ENCODE data around the gene SPINK2.

Gene SPINK2

DNA sequence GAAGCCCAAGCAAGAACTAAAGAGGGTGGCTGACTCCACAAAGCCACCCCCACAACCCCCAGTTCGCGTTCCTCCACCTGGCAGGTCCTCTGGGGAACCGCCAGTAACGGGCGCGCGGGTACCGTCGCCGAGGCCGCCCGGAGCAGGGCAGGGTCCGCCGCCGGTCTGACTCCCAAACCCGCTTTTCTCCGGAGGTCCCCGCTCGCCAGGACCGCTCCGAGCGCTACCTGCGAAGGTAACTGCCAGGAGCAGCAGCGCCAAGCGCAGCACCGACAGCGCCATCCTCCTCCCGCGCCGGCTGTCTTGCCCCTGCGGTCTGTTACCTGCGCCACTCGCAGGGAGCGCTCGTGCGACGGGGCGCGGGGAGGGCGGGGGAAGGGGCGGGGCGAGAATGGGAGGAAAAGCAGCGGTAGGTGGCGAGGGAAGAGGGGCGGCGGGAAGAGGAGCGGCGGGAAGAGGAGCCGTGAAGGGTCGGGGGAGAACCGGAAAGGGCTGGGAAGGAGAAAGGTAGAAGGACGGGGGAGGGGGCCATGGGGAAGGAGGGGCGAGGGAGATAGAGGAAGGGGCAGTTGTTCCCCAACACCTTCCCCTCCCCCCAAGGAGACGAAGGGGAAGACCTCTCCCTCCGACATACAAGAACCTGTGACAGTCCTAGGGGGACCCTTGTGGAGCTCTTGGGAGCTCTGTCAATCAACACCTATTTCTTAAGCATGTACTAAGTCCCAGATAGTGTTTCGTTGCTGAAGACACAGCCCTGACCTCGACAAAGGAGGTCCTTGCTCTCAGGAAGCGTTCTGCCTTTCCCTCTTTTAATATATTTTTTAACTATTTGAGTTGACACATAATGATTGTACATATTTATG lies at the start of gene SPINK2:
SPINK2 (minus strand) TSS at position 321 of the 863 bp plus-strand sequence; CDS start at position 282, 39 bp downstream.
- DNase-seq, result peak; percentile 55

GRCh38 chr4:56870946-56871345 lies 49.4 kb upstream of the SPINK2 start:
- DNase-seq, result peak; percentile 39

DNA sequence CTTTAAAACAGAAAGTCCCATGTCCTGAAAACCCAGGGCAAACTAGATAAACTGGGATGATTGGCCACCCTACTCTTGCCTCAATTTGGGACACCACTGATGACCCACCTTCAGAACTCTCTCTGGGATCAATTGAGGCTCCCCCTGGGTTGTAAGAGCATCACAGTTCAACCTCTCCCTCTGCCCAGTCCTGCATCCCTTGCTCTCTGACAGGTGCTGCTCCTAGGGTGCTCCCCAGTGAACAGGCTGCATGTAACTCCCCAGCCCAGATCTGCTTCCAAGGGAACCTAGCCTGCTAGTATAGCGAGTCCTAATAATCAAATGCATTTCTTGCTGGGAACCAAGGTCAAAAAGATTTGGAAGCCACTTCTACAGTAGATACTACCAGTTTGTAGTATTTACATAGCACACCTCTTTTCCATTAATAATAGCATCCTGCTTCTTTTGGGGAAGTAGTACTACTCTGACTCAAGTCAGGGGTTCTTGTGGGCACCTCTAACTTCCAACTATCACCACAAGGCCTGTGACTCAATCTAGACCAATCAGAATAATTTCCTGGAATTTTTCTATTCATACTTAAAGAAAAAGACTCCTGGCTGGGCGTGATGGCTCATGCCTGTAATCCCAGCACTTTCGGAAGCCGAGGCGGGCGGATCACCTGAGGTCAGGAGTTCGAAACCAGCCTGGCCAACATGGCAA lies 42.1 kb upstream of the SPINK2 start:
- no peak for DNase-seq

DNA sequence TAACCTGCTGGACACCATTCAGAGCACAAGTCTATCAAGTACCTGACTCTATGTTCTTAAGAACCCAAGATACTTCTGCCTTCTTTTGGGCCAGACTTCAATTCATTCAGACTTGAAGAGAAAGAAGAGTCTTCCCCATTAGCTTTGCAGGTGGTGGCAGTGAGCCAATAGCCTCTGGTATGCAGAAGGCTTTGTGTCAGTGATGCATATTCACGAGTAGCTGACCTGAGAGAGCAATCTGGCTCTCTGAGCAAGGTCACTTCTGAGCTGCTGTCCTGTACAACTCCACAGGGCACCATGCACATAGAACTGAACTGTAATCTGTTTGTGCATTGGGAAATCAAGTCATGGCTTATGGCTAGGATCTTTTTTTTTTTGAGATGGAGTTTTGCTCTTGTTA lies 39.9 kb upstream of the SPINK2 start:
- no peak for DNase-seq

DNA sequence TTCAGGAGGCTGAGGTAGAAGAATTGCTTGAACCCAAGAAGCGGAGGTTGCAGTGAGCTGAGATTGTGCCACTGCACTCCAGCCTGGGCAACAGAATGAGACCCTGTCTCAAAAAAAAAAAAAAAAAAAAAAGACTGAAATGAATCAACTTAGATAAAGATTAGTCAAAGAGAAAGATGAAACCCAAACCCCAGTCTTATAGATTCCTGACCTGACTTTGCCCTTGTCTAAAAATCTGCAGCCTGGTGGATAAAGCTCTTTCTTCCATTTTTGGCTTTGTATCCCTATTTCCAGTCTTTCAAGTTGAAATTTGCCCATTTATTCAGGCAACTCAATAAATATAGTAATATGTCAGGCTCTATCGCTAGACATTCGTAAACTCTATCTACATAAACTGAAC lies 39.3 kb upstream of the SPINK2 start:
- DNase-seq, result no peak

DNA sequence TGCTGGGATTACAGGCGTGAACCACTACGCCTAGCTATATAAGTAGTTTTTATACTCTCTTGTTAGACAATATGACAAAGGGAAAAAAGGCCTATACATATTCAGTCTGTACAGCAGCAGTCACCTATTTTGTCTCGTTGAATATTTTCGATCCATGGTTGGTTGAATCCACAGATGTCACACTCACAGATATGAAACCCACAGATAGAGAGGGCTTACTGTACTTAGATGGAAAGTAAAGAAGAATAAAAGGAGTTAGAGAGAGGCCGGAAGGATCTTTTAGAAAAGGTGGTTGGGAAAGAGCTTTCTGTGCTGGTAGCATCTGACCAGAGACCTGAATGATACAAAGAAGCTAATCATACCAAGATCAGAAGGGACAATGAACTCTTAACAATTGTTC lies 38.3 kb upstream of the SPINK2 start:
- no peak for DNase-seq

DNA sequence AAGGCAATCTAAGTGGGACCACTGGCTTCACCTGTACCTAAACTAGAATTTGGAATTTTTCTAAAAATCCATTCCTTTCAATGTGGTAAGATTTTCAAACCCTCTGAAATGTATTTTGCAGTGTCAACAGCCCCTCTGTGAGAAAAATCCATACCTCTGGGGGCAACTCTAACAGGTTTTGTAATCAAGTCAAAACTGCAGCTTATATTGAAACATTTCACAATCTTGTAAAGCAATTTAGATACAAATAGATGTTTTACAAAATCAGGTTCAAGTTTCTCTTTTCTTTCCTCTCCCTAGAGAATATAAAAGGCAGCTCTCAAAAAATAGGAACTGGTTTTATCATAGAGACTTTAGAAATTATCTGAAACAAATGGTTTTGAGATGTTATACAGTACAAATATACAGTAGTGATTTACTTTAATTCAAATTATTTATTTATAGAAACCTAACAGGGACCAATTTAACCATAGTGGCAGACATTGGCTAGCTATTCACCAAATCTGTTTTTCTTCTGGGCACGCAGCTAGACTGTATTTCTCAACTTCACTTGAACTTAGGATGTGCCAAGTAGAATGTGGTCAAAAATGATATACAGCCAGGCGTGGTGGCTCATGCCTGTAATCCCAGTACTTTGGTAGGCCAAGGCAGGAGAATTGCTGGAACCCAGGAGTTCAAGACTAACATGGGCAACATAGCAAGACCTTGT lies 36.3 kb upstream of the SPINK2 start:
- no peak for DNase-seq

DNA sequence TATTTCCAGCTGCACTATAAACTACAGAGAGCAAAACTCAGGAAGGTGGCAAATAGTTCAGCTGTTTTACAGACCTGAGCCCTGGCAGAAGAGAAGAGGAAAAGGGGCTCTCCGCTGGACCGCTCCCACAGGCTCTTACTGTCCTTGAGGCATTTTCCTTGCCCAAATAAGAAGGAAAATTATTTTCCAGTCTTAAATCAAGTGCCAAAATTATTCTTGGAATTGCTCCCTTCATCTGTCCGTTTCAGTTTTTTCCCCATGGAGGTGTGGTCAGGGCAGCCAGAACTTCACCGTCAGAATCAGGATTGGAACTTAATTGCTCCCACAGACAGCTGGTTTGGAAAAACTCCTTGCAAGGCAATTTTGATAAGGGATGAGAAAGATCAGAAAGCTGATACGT lies 35.2 kb upstream of the SPINK2 start:
- DNase-seq, result no peak

DNA sequence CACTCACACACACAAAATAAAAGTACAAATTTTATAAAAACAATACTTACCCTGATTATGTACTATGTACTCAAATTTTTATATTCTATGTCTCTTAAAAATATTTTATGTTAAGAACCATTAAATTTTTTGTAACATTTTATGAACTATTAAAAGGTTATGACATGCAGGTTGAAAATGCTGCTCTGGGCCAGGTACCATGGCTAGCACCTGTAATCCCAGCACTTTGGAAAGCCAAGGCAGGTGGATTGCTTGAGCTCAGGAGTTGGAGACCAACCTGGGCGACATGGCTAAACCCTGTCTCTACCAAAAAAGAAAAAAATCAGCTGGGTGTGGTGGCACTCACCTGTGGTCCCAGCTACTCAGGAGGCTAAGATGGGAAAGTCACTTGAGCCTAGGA lies 29.4 kb upstream of the SPINK2 start:
- DNase-seq, result no peak

- DNase-seq, result no peak
Observed at GRCh38 chr4:56844802-56845580, 23.5 kb upstream of the SPINK2 start.

DNA sequence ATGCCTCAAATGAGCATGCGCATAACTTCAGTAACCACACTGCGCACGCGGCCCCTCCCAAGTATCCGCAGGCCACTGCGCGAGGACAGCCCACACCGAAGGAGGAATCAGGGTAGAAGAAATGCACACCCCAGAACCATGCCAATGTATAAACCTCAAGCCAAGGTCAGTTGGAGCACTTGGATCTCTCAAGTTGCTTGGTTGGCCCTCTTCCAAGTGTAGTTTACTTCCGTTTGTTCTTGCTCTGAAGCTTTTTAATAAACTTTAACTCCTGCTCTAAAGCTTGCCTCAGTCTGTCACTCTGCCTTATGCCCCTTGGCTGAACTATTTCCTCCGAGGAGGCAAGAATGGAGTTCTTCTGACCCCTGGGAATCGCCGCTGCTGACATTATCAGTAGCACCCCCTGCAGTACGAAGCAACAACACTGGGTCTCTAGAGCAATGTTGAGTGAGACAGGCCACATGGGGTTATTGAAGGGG lies 22.0 kb upstream of the SPINK2 start:
- DNase-seq, result no peak

GRCh38 chr4:56840559-56840958 lies 19.1 kb upstream of the SPINK2 start:
- no peak for DNase-seq

- no peak for DNase-seq
Observed at GRCh38 chr4:56828784-56829535, 7.5 kb upstream of the SPINK2 start.

GRCh38 chr4:56823933-56824600 lies 2.6 kb upstream of the SPINK2 start:
- DNase-seq, result no peak

GRCh38 chr4:56818797-56819196 lies 2.7 kb downstream of the SPINK2 start:
- DNase-seq, result no peak

DNA sequence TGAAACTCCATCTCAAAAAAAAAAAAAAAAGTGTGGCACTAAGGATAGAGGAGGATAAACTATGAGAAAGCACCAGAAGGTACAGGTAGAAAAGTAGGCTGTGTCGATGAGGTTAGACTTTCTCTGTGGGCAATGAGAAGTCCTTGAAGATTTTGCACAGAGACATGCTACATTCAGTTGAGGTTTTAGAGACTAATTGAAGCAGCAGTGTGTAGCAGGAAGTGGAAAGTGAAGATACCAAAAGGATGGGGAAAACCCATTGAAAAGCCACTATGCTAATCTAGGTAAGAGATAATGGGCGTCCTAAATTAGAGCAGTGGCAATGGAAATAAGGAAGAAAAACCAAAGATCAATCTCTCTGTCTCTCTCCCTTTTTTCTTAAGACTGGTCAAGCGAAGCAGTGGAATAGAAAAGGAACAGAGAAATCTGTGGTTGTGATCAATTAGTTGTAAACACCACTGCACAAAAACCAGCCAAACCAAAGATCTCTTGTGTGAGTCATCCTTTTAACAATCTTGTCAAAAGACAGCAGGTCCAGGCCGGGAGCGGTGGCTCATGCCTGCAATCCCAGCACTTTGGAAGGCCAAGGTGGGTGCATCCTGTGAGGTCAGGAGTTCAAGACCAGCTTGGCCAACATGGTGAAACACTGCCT lies 3.5 kb downstream of the SPINK2 start:
- DNase-seq, result no peak

- no peak for DNase-seq
Observed at GRCh38 chr4:56806666-56807065, 14.8 kb downstream of the SPINK2 start.

DNA sequence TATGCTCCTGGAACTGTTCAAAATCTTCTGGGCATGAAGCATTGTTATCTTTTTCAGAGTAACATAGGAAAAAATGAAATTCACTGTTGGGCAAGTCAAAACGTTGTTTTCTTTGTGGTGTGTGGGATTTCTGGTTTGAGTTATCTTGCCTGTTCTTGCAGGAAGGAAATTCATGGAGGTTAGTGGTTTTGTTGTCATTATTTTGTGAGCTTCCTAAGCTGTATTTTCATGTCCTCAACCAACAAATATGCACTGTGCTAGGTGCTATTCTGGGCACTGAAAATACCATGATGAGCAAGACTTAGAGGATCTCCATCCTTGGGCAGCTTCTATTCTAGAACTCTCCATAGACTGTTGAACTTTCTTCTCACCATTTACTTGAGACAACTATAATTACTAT lies 16.9 kb downstream of the SPINK2 start:
- DNase-seq, result no peak

GRCh38 chr4:56803471-56803870 lies 18.0 kb downstream of the SPINK2 start:
- DNase-seq, result peak; percentile 8

DNA sequence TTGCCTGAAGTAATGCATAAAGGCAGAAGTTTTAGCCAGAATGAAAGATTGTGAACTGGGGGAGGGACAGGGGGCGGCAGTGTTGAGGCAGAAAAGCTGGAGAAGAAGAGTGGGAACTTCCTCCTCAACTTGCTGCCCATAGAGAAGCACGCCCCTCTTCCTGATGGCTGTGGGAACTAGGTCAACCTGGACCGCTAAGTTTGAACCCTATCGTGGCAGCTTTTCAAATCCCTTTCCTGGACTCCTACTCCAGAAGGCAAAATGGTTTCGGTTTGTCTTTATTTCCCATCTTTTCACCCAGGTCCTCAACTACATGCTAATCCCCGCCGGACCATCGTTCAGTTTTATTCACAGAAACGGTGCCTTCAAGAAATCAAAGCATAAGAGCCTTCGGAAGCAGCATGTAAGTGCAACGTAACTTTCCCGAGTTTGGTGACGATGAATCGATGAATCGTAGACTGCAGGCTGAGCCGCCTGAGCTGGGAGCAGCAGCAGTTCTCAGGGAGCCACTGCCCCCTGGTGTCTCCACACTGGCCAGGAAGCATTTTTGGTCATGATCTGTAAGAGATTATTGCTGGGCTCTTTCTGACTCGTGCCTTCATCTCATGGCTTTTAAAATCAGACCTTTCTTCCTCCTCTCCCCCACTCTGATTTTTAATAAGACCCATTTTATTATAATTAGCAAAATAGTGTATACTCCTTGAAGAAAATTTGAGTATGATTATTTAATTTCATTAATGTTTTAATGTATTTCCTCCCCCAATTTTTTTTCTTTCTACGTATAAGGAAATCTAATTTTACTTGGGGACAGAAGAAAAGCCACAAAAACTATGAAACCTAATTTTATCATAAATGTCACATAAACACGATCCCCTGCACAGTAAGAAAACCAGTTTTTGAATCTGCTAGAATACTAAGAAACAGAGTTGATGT lies 21.4 kb downstream of the SPINK2 start:
- DNase-seq, result peak; percentile 39
